ENCODE data around the gene USP34.
"Not testable (repeated sequence)": the region's sequence is repeated elsewhere in the genome, so short reads cannot be mapped to it uniquely, and the experiment has no call there.

USP34 gene

GRCh38 chr2:61425605-61426155, 45.2 kb downstream of the USP34 start:
- no peak for DNase-seq (ENCODE audit: low spot score)

- DNase-seq (ENCODE audit: low spot score): no peak
Measured at GRCh38 chr2:61423714-61424113, 47.2 kb downstream of the USP34 start.

- DNase-seq (ENCODE audit: low spot score): no peak
Measured at GRCh38 chr2:61421611-61422010, 49.3 kb downstream of the USP34 start.

GRCh38 chr2:61420991-61421544, 49.8 kb downstream of the USP34 start:
- DNase-seq (ENCODE audit: low spot score): no peak

GRCh38 chr2:61419570-61419969, 51.3 kb downstream of the USP34 start:
- no peak for DNase-seq (ENCODE audit: low spot score)

GRCh38 chr2:61419129-61419528, 51.8 kb downstream of the USP34 start:
- DNase-seq (ENCODE audit: low spot score): no peak

GRCh38 chr2:61416871-61417645, 53.8 kb downstream of the USP34 start:
- no peak for DNase-seq (ENCODE audit: low spot score)

- no peak for DNase-seq (ENCODE audit: low spot score)
Measured at GRCh38 chr2:61415265-61415664, 55.6 kb downstream of the USP34 start.

GRCh38 chr2:61414674-61415073, 56.2 kb downstream of the USP34 start:
- DNase-seq (ENCODE audit: low spot score): no peak

- no peak for DNase-seq (ENCODE audit: low spot score)
Measured at GRCh38 chr2:61411109-61411508, 59.8 kb downstream of the USP34 start.

GRCh38 chr2:61410185-61410584, 60.7 kb downstream of the USP34 start:
- no peak for DNase-seq (ENCODE audit: low spot score)

GRCh38 chr2:61405813-61406212, 65.1 kb downstream of the USP34 start:
- DNase-seq (ENCODE audit: low spot score): no peak

GRCh38 chr2:61404438-61404837, 66.4 kb downstream of the USP34 start:
- DNase-seq (ENCODE audit: low spot score): no peak

- no peak for DNase-seq (ENCODE audit: low spot score)
Measured at GRCh38 chr2:61398413-61398812, 72.5 kb downstream of the USP34 start.

- no peak for DNase-seq (ENCODE audit: low spot score)
Measured at GRCh38 chr2:61396005-61396404, 74.9 kb downstream of the USP34 start.

- DNase-seq (ENCODE audit: low spot score): not testable (repeated sequence)
Measured at GRCh38 chr2:61387588-61387987, 83.3 kb downstream of the USP34 start.

- not testable (repeated sequence) for DNase-seq (ENCODE audit: low spot score)
Measured at GRCh38 chr2:61380882-61381197, 90.0 kb downstream of the USP34 start.

GRCh38 chr2:61380056-61380881, 90.6 kb downstream of the USP34 start:
- DNase-seq (ENCODE audit: low spot score): no peak

GRCh38 chr2:61379521-61379920, 91.4 kb downstream of the USP34 start:
- DNase-seq (ENCODE audit: low spot score): no peak

- no peak for DNase-seq (ENCODE audit: low spot score)
Measured at GRCh38 chr2:61378281-61378680, 92.6 kb downstream of the USP34 start.

GRCh38 chr2:61377046-61377445, 93.8 kb downstream of the USP34 start:
- DNase-seq (ENCODE audit: low spot score): no peak

GRCh38 chr2:61376211-61376610, 94.7 kb downstream of the USP34 start:
- no peak for DNase-seq (ENCODE audit: low spot score)
